Caco-2 (cell line): ENCODE measurements around the gene MAMDC2. TPM values are rescaled to one million over a fixed set of nuclear protein-coding genes. Genes with fewer than 3 reads are reported as not detected.
"Not testable (repeated sequence)": the region's sequence is repeated elsewhere in the genome, so short reads cannot be mapped to it uniquely, and the experiment has no call there.

ENCODE experiments used
- BruUV-seq: library from RNA; stranded (reverse); fragments of 400-500 nt; replicated peaks from 2 replicates; lab custom pipeline; 2021; lab: Mats Ljungman, UMichigan
- CTCF ChIA-PET: fragments of 300-600 bp; sonication (Branson Sonifier 250); formaldehyde crosslinking; loops from one replicate; lab custom pipeline; 2022; ENCODE audit warnings: antibody characterized with exemption; lab: Charles Lee
- POLR2A ChIA-PET: fragments of 300-600 bp; sonication (Branson Sonifier 250); formaldehyde crosslinking; loops from one replicate; lab custom pipeline; 2022; ENCODE audit warnings: antibody characterized with exemption; lab: Charles Lee
- DNase-seq, 2 experiments: peaks; one replicate each; pipeline versions ENCODE4 v3.0.0 to v3.0.0-alpha.2; 2020 to 2022
- H3K27me3 ChIP-seq: replicated peaks from 2 replicates; pipeline ENCODE4 v1.6.0; 2011; ENCODE audit warnings: low read length; ENCODE audit not compliant: control insufficient read depth, insufficient read depth
- H3K36me3 ChIP-seq: 2 replicates; pipeline ENCODE4 v1.5.1; 2011; ENCODE audit warnings: low read length; ENCODE audit not compliant: control insufficient read depth, insufficient read depth
- H3K4me1 ChIP-seq: fragments of 250-450 bp; sonication (Bioruptor Pico); 2 replicates; pipeline ENCODE4 v1.5.1; 2020; ENCODE audit warnings: mild to moderate bottlenecking
- H3K4me3 ChIP-seq: 2 replicates; pipeline ENCODE4 v1.5.1; 2011; ENCODE audit warnings: low read depth, mild to moderate bottlenecking, control low read depth, low read length
- H3K9me3 ChIP-seq: fragments of 250-450 bp; sonication (Bioruptor Pico); 2 replicates; pipeline ENCODE4 v1.5.1; 2020; ENCODE audit warnings: mild to moderate bottlenecking, moderate library complexity
- H3K27ac Mint-ChIP-seq: one replicate; pipeline ENCODE4 v1.8.0; 2022; ENCODE audit warnings: mixed read lengths; ENCODE audit not compliant: unreplicated experiment
- H3K27me3 Mint-ChIP-seq: one replicate; pipeline ENCODE4 v1.8.0; 2022; ENCODE audit warnings: mixed read lengths; ENCODE audit not compliant: insufficient read depth, unreplicated experiment
- H3K36me3 Mint-ChIP-seq: one replicate; pipeline ENCODE4 v1.8.0; 2022; ENCODE audit warnings: mild to moderate bottlenecking, mixed read lengths; ENCODE audit not compliant: insufficient read depth, unreplicated experiment
- H3K4me1 Mint-ChIP-seq: one replicate; pipeline ENCODE4 v1.8.0; 2022; ENCODE audit warnings: low read depth, mixed read lengths; ENCODE audit not compliant: unreplicated experiment
- H3K4me3 Mint-ChIP-seq: one replicate; pipeline ENCODE4 v1.8.0; 2022; ENCODE audit warnings: mild to moderate bottlenecking, moderate library complexity, mixed read lengths; ENCODE audit not compliant: unreplicated experiment
- H3K9me3 Mint-ChIP-seq: one replicate; pipeline ENCODE4 v1.8.0; 2022; ENCODE audit warnings: mixed read lengths; ENCODE audit not compliant: unreplicated experiment
- CTCF ChIP-seq, 2 experiments: fragments of 200-600 bp in 1 of 2; IDR thresholded peaks; 1 replicate in 1 of 2; 2 replicates in 1 of 2; pipeline versions ENCODE4 v1.5.1 to v1.8.0; 2011 to 2022; ENCODE audit warnings: antibody characterized with exemption in 1 of 2, control low read depth in 1 of 2, inconsistent platforms in 1 of 2, low read depth in 1 of 2, low read length in 1 of 2, mild to moderate bottlenecking in 1 of 2, moderate library complexity in 1 of 2; ENCODE audit not compliant: insufficient read depth in 1 of 2, severe bottlenecking in 1 of 2, unreplicated experiment in 1 of 2
- intact Hi-C: fragments of 100-400 bp; cut with micrococcal nuclease; formaldehyde crosslinking; loops from one replicate; pipeline ENCODE4 v1.10.0; 2022; ENCODE audit not compliant: unreplicated experiment
- total RNA-seq: library from RNA; stranded (reverse); gene quantifications from 2 replicates; pipeline ENCODE4 v1.2.3, GENCODE V29; 2022

Gene MAMDC2
- total RNA-seq, 1 experiment from 2014 or later, result not detected

GRCh38 chr9:70232476-70232875, 188.8 kb downstream of the MAMDC2 start:
- H3K27me3 Mint-ChIP-seq, result no peaks in the 10 kb centered on the region
- no peaks in the 10 kb centered on the region for H3K4me1 ChIP-seq
- TF ChIP-seq CTCF (IDR thresholded peaks at IDR 0.05; ENCODE audit: insufficient read depth in 1 of 2, low read depth in 1 of 2, low read length in 1 of 2, severe bottlenecking in 1 of 2, unreplicated experiment in 1 of 2), result no peak
- H3K4me3 Mint-ChIP-seq, result no peak overlapping the region
- POLR2A ChIA-PET, result no interaction called here
- CTCF ChIA-PET, result no interaction called here
- no peaks in the 10 kb centered on the region for H3K9me3 ChIP-seq
- intact Hi-C loops, result no loop called here
- H3K27ac Mint-ChIP-seq, result no peak overlapping the region
- H3K4me3 ChIP-seq, result no peak overlapping the region
- no peaks in the 10 kb centered on the region for H3K9me3 Mint-ChIP-seq
- no peaks in the 10 kb centered on the region for H3K36me3 Mint-ChIP-seq
- no TSS peak for BruUV-seq
- H3K4me1 Mint-ChIP-seq, result no peaks in the 10 kb centered on the region
- H3K36me3 ChIP-seq, result no peaks in the 10 kb centered on the region
- no peak for DNase-seq
- H3K27me3 ChIP-seq, result no peaks in the 10 kb centered on the region

GRCh38 chr9:70234208-70234607, 190.6 kb downstream of the MAMDC2 start:
- H3K27ac Mint-ChIP-seq, H3K9me3 Mint-ChIP-seq, H3K4me1 ChIP-seq, DNase-seq, H3K9me3 ChIP-seq, BruUV-seq, H3K27me3 Mint-ChIP-seq, H3K4me3 ChIP-seq, POLR2A ChIA-PET, H3K4me3 Mint-ChIP-seq, CTCF ChIA-PET, H3K27me3 ChIP-seq, intact Hi-C loops, H3K4me1 Mint-ChIP-seq, H3K36me3 Mint-ChIP-seq, H3K36me3 ChIP-seq: not testable (repeated sequence)

- H3K36me3 ChIP-seq, H3K4me1 Mint-ChIP-seq, H3K27me3 ChIP-seq, H3K27ac Mint-ChIP-seq, H3K36me3 Mint-ChIP-seq, BruUV-seq, CTCF ChIA-PET, H3K4me3 ChIP-seq, H3K4me1 ChIP-seq, intact Hi-C loops, H3K9me3 Mint-ChIP-seq, DNase-seq, POLR2A ChIA-PET, H3K4me3 Mint-ChIP-seq, H3K9me3 ChIP-seq, H3K27me3 Mint-ChIP-seq: not testable (repeated sequence)
These were observed 202.3 kb downstream of the MAMDC2 start for GRCh38 chr9:70245952-70246351.

GRCh38 chr9:70250221-70250620, 206.6 kb downstream of the MAMDC2 start:
- TF ChIP-seq CTCF (IDR thresholded peaks at IDR 0.05; ENCODE audit: insufficient read depth in 1 of 2, low read depth in 1 of 2, low read length in 1 of 2, severe bottlenecking in 1 of 2, unreplicated experiment in 1 of 2), result no peak
- H3K4me3 ChIP-seq, result no peak overlapping the region
- intact Hi-C loops, result no loop called here
- H3K36me3 ChIP-seq, result no peaks in the 10 kb centered on the region
- ChIA-PET POLR2A (no interaction called here), CTCF (no interaction called here)
- DNase-seq, result no peak
- BruUV-seq, result no TSS peak
- Mint-ChIP-seq H3K4me1 (no peaks in the 10 kb centered on the region), H3K27ac (no peak overlapping the region), H3K27me3 (no peaks in the 10 kb centered on the region), H3K4me3 (no peak overlapping the region), H3K36me3 (no peaks in the 10 kb centered on the region), H3K9me3 (no peaks in the 10 kb centered on the region)
- no peaks in the 10 kb centered on the region for H3K27me3 ChIP-seq
- H3K9me3 ChIP-seq, result no peaks in the 10 kb centered on the region
- no peaks in the 10 kb centered on the region for H3K4me1 ChIP-seq
